Fibroblast of pulmonary artery (primary cell): ENCODE data around the gene PRKCG.

Experiments used
- DNase-seq: peaks from one replicate; pipeline ENCODE4 v3.0.0-alpha.2; 2010; ENCODE audit warnings: low read depth
- H3K4me3 ChIP-seq: replicated peaks from 2 replicates; pipeline ENCODE4 v1.5.1; 2011; ENCODE audit warnings: low read depth, mild to moderate bottlenecking, control low read depth, low read length, moderate library complexity
- CTCF ChIP-seq: IDR thresholded peaks from 2 replicates; pipeline ENCODE4 v1.5.1; 2011; ENCODE audit warnings: mild to moderate bottlenecking, control low read depth, low read length, inconsistent platforms; ENCODE audit errors: missing control alignments

PRKCG gene

GRCh38 chr19:53916004-53916403, 34.0 kb downstream of the PRKCG start:
- DNase-seq: no peak
- no peak for TF ChIP-seq CTCF
- H3K4me3 ChIP-seq: no peak overlapping the region

- no peak overlapping the region for H3K4me3 ChIP-seq
- DNase-seq: no peak
- TF ChIP-seq CTCF: no peak
These were observed 35.4 kb downstream of the PRKCG start for GRCh38 chr19:53917356-53917755.

- DNase-seq: peak; percentile 81
- H3K4me3 ChIP-seq: no peak overlapping the region
- no peak for TF ChIP-seq CTCF
These were observed 45.7 kb downstream of the PRKCG start for GRCh38 chr19:53927739-53928138.

- DNase-seq: no peak
- no peak overlapping the region for H3K4me3 ChIP-seq
- TF ChIP-seq CTCF: no peak
These were observed 54.0 kb downstream of the PRKCG start for GRCh38 chr19:53936029-53936428.

GRCh38 chr19:53942001-53942786, 60.2 kb downstream of the PRKCG start:
- DNase-seq: peak; percentile 40
- no peak for TF ChIP-seq CTCF
- no peak overlapping the region for H3K4me3 ChIP-seq

GRCh38 chr19:53944416-53944815, 62.4 kb downstream of the PRKCG start:
- DNase-seq: no peak
- H3K4me3 ChIP-seq: no peak overlapping the region
- no peak for TF ChIP-seq CTCF

GRCh38 chr19:53944933-53945332, 62.9 kb downstream of the PRKCG start:
- no peak for DNase-seq
- no peak overlapping the region for H3K4me3 ChIP-seq
- no peak for TF ChIP-seq CTCF
